Activated CD4-positive, alpha-beta T cell treated with anti-CD3 and anti-CD28 coated beads, Interleukin-2, amount 10 ng/mL, durations not matched to agents 7 days and 5 days (primary cell): ENCODE measurements around the gene ZFYVE9. TPM values are rescaled to one million over a fixed set of nuclear protein-coding genes. Genes with fewer than 3 reads are reported as not detected.

Experiments used
- CTCF ChIA-PET: fragments of 350-600 bp; sonication (Branson Sonifier 250); formaldehyde crosslinking; loops from one replicate; lab custom pipeline; 2021; ENCODE audit warnings: antibody characterized with exemption; lab: Charles Lee
- POLR2A ChIA-PET: fragments of 350-600 bp; sonication (Branson Sonifier 250); formaldehyde crosslinking; loops from one replicate; lab custom pipeline; 2021; ENCODE audit warnings: antibody characterized with exemption; lab: Charles Lee
- DNase-seq: peaks from one replicate; pipeline ENCODE4 v3.0.0-alpha.2; 2020
- H3K27ac Mint-ChIP-seq: one replicate; pipeline ENCODE4 v1.8.0; 2021; ENCODE audit warnings: mild to moderate bottlenecking, moderate library complexity, mixed read lengths
- H3K27me3 Mint-ChIP-seq: one replicate; pipeline ENCODE4 v1.8.0; 2021; ENCODE audit warnings: mixed read lengths
- H3K36me3 Mint-ChIP-seq: one replicate; pipeline ENCODE4 v1.8.0; 2021; ENCODE audit warnings: low read depth, mixed read lengths
- H3K4me1 Mint-ChIP-seq: one replicate; pipeline ENCODE4 v1.8.0; 2021; ENCODE audit warnings: mixed read lengths
- H3K4me3 Mint-ChIP-seq: one replicate; pipeline ENCODE4 v1.8.0; 2021; ENCODE audit warnings: mild to moderate bottlenecking, moderate library complexity, mixed read lengths
- H3K9me3 Mint-ChIP-seq: one replicate; pipeline ENCODE4 v1.8.0; 2021; ENCODE audit warnings: mixed read lengths
- total RNA-seq, 2 experiments: library from RNA; stranded (reverse); gene quantifications; one replicate each; pipeline ENCODE4 v1.2.3, GENCODE V29; 2021

The ZFYVE9 gene
- total RNA-seq, 2 experiments from 2014 or later: 1.5 to 1.6 TPM

- H3K36me3 Mint-ChIP-seq: no peaks in the 10 kb centered on the region
- no peaks in the 10 kb centered on the region for H3K4me1 Mint-ChIP-seq
- no peak overlapping the region for H3K4me3 Mint-ChIP-seq
- no peak for DNase-seq
- ChIA-PET CTCF (no interaction called here), POLR2A (no interaction called here)
- H3K27me3 Mint-ChIP-seq: no peaks in the 10 kb centered on the region
- H3K27ac Mint-ChIP-seq: no peak overlapping the region
- no peaks in the 10 kb centered on the region for H3K9me3 Mint-ChIP-seq
Observed at GRCh38 chr1:52306227-52307006, 164.5 kb downstream of the ZFYVE9 start.

DNA sequence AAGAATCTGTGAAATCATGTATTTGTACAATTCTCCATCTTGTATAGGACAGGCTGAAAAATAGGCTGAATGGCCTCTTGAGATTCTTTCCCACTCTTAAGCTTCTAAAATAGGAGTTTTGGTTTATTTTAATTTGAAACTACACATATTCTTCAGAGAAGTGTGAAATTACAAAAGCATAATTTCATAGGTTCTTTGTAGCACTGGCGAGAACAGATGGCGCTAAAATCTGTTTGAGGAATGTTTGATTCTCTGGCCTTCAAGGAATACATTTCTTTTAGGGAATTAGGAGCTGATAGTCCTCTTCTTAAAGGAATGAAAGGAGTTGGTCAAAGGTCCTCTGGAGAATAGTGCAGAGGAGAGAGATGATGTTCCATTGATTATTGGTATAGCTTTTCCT, 179.2 kb downstream of the ZFYVE9 start:
- H3K9me3 Mint-ChIP-seq: no peaks in the 10 kb centered on the region
- H3K27ac Mint-ChIP-seq: no peak overlapping the region
- no peaks in the 10 kb centered on the region for H3K27me3 Mint-ChIP-seq
- POLR2A ChIA-PET: interaction anchor here (0.6 kb wide), 1 partner anchor 835 kb away, joined by 3 read pairs; no protein-coding TSS in a partner anchor
- CTCF ChIA-PET: no interaction called here
- no peak for DNase-seq
- no peaks in the 10 kb centered on the region for H3K4me1 Mint-ChIP-seq
- no peak overlapping the region for H3K4me3 Mint-ChIP-seq
- H3K36me3 Mint-ChIP-seq: no peaks in the 10 kb centered on the region

DNA sequence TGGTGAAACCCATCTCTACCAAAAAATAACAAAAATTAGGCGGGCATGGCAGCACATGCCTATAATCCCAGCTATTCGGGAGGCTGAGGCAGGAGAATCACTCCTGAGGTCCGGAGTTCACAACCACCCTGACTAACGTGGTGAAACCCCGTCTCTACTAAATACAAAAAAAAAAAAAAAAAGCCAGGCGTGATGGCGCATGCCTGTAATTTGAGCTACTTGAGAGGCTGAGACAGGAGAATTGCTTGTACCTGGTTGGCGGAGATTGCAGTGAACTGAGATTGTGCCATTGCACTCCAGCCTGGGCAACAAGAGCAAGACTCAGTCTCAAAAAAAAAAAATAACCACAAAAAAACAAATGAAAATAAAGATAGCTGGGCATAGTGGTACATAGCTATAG, 181.8 kb downstream of the ZFYVE9 start:
- H3K4me1 Mint-ChIP-seq: no peaks in the 10 kb centered on the region
- no peaks in the 10 kb centered on the region for H3K36me3 Mint-ChIP-seq
- no peaks in the 10 kb centered on the region for H3K27me3 Mint-ChIP-seq
- no peak overlapping the region for H3K27ac Mint-ChIP-seq
- H3K9me3 Mint-ChIP-seq: no peaks in the 10 kb centered on the region
- H3K4me3 Mint-ChIP-seq: no peak overlapping the region
- no peak for DNase-seq
- ChIA-PET CTCF (interaction anchor here (0.6 kb wide), 1 partner anchor 19 kb away, joined by 5 read pairs; no protein-coding TSS in a partner anchor), POLR2A (no interaction called here)

DNA sequence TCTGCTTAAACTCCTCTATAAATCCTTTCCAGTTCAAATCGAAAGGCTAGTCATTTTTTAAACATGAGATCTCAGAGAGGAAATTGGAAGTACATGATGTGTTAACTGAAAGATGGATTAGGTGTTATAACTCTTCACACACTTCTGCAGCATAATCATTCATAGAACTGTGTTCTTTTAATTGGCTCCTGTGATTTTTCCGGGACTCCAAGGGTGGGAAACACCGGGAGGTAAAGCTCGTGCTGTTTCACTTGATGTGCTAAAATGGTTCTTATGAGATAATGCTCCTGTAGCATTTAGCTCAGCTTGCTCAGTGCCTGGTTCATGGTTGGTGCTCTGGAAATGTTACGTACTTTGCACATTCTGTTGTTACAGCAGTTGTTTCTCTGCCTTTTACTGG, 183.9 kb downstream of the ZFYVE9 start:
- no peaks in the 10 kb centered on the region for H3K9me3 Mint-ChIP-seq
- no peak overlapping the region for H3K4me3 Mint-ChIP-seq
- no peak overlapping the region for H3K27ac Mint-ChIP-seq
- POLR2A ChIA-PET: no interaction called here
- CTCF ChIA-PET: interaction anchor here (0.6 kb wide), 1 partner anchor 26 kb away, joined by 3 read pairs; no protein-coding TSS in a partner anchor
- no peaks in the 10 kb centered on the region for H3K27me3 Mint-ChIP-seq
- H3K36me3 Mint-ChIP-seq: no peaks in the 10 kb centered on the region
- H3K4me1 Mint-ChIP-seq: peaks cover 10% of the 10 kb centered on the region
- no peak for DNase-seq

GRCh38 chr1:52328615-52329014, 186.7 kb downstream of the ZFYVE9 start:
- Mint-ChIP-seq H3K27ac (no peak overlapping the region), H3K9me3 (no peaks in the 10 kb centered on the region), H3K27me3 (no peaks in the 10 kb centered on the region), H3K36me3 (no peaks in the 10 kb centered on the region), H3K4me1 (peaks cover 10% of the 10 kb centered on the region), H3K4me3 (no peak overlapping the region)
- no peak for DNase-seq
- POLR2A ChIA-PET: no interaction called here
- CTCF ChIA-PET: no interaction called here

- CTCF ChIA-PET: no interaction called here
- Mint-ChIP-seq H3K27ac (no peak overlapping the region), H3K27me3 (no peaks in the 10 kb centered on the region), H3K4me3 (no peak overlapping the region), H3K36me3 (no peaks in the 10 kb centered on the region), H3K4me1 (peaks cover 10% of the 10 kb centered on the region), H3K9me3 (no peaks in the 10 kb centered on the region)
- POLR2A ChIA-PET: no interaction called here
- DNase-seq: no peak
Observed at GRCh38 chr1:52332411-52332810, 190.5 kb downstream of the ZFYVE9 start.

- CTCF ChIA-PET: interaction anchor here (0.6 to 0.8 kb wide), 2 partner anchors 21 to 423 kb away, joined by 3 read pairs; no protein-coding TSS in a partner anchor
- H3K27ac Mint-ChIP-seq: no peak overlapping the region
- H3K9me3 Mint-ChIP-seq: no peaks in the 10 kb centered on the region
- no peaks in the 10 kb centered on the region for H3K36me3 Mint-ChIP-seq
- POLR2A ChIA-PET: no interaction called here
- H3K27me3 Mint-ChIP-seq: no peaks in the 10 kb centered on the region
- peaks cover 7% of the 10 kb centered on the region for H3K4me1 Mint-ChIP-seq
- H3K4me3 Mint-ChIP-seq: no peak overlapping the region
- no peak for DNase-seq
Observed at GRCh38 chr1:52334906-52335528, 193.1 kb downstream of the ZFYVE9 start.

DNA sequence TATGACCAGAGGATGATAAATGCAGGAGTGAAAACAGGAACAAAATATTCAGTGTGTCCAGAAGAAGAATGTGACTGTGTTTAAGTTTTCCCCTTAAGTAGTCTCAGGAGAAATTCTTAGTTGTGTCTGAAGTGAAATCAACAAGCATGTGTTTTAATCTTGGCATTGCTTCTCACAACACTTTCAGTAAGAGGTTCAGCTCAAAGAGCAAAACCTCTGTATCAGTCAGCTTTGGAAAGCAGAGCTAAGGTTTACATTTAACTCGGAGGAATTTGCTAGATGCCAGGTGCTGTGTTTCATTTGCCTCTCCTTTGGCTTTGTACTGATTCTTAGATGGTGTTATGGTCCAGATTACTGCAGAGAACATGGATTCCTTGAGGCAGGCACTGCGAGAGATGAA, 195.6 kb downstream of the ZFYVE9 start:
- CTCF ChIA-PET: no interaction called here
- Mint-ChIP-seq H3K36me3 (no peaks in the 10 kb centered on the region), H3K9me3 (no peaks in the 10 kb centered on the region), H3K4me1 (no peaks in the 10 kb centered on the region), H3K4me3 (no peak overlapping the region), H3K27me3 (no peaks in the 10 kb centered on the region), H3K27ac (no peak overlapping the region)
- no peak for DNase-seq
- POLR2A ChIA-PET: no interaction called here

GRCh38 chr1:52341655-52342260, 199.9 kb downstream of the ZFYVE9 start:
- ChIA-PET CTCF (interaction anchor here (0.5 to 0.7 kb wide), 2 partner anchors 19 to 1006 kb away, joined by 3 to 5 read pairs; no protein-coding TSS in a partner anchor), POLR2A (interaction anchor here (0.6 kb wide), 1 partner anchor 286 kb away, joined by 5 read pairs; the partner anchor contains the start of gene TXNDC12)
- H3K36me3 Mint-ChIP-seq: no peaks in the 10 kb centered on the region

GRCh38 chr1:52343979-52344378, 202.1 kb downstream of the ZFYVE9 start:
- no peak overlapping the region for H3K4me3 Mint-ChIP-seq
- no peak overlapping the region for H3K27ac Mint-ChIP-seq
- DNase-seq: no peak
- no peaks in the 10 kb centered on the region for H3K36me3 Mint-ChIP-seq
- H3K27me3 Mint-ChIP-seq: no peaks in the 10 kb centered on the region
- no peaks in the 10 kb centered on the region for H3K4me1 Mint-ChIP-seq
- no peaks in the 10 kb centered on the region for H3K9me3 Mint-ChIP-seq
- CTCF ChIA-PET: no interaction called here
- POLR2A ChIA-PET: no interaction called here

More at GRCh38 chr1:52341655-52342260, 199.9 kb downstream of the ZFYVE9 start:
- H3K9me3 Mint-ChIP-seq: no peaks in the 10 kb centered on the region
- no peaks in the 10 kb centered on the region for H3K4me1 Mint-ChIP-seq
- H3K4me3 Mint-ChIP-seq: no peak overlapping the region
- no peaks in the 10 kb centered on the region for H3K27me3 Mint-ChIP-seq
- no peak for DNase-seq
- no peak overlapping the region for H3K27ac Mint-ChIP-seq

GRCh38 chr1:52345252-52345651, 203.4 kb downstream of the ZFYVE9 start:
- Mint-ChIP-seq H3K27me3 (no peaks in the 10 kb centered on the region), H3K4me1 (no peaks in the 10 kb centered on the region), H3K4me3 (no peak overlapping the region), H3K9me3 (no peaks in the 10 kb centered on the region), H3K36me3 (no peaks in the 10 kb centered on the region), H3K27ac (no peak overlapping the region)
- ChIA-PET POLR2A (no interaction called here), CTCF (no interaction called here)
- DNase-seq: no peak

DNA sequence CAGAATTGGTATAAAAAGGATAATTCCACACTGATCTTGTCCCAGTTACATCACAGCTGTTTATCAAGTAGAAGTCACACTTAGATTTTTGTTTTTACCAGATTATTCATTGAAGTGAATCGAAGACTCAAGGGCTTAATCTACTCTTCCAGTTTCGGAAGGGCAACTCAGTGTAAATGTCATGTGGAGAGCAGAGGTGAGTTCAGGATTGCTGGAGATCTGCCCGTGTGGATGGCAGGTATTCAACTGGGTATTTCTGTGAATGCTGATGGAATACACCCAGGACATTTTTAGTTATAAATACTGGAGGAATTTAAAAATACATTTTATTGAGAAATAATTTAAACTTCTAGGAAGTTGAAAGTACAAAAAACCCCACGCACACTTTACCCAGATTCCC, 204.8 kb downstream of the ZFYVE9 start:
- ChIA-PET CTCF (no interaction called here), POLR2A (no interaction called here)
- no peak for DNase-seq
- H3K36me3 Mint-ChIP-seq: peaks cover 2% of the 10 kb centered on the region
- H3K4me1 Mint-ChIP-seq: no peaks in the 10 kb centered on the region
- no peak overlapping the region for H3K27ac Mint-ChIP-seq
- H3K27me3 Mint-ChIP-seq: no peaks in the 10 kb centered on the region
- H3K9me3 Mint-ChIP-seq: no peaks in the 10 kb centered on the region
- H3K4me3 Mint-ChIP-seq: no peak overlapping the region
